HG03439 (cell line): ENCODE results near the gene PDSS1.
A peak's percentile ranks its signal among the peaks of the same experiment; 100 is the strongest.
"Not testable (repeated sequence)": the region's sequence is repeated elsewhere in the genome, so short reads cannot be mapped to it uniquely, and the experiment has no call there.

Experiments used
- ATAC-seq: cut with Tn5 transposase; IDR thresholded peaks from one replicate; pipeline ENCODE4 v1.9.1; 2021; ENCODE audit warnings: mild to moderate bottlenecking, moderate library complexity; ENCODE audit not compliant: unreplicated experiment

Gene PDSS1

DNA sequence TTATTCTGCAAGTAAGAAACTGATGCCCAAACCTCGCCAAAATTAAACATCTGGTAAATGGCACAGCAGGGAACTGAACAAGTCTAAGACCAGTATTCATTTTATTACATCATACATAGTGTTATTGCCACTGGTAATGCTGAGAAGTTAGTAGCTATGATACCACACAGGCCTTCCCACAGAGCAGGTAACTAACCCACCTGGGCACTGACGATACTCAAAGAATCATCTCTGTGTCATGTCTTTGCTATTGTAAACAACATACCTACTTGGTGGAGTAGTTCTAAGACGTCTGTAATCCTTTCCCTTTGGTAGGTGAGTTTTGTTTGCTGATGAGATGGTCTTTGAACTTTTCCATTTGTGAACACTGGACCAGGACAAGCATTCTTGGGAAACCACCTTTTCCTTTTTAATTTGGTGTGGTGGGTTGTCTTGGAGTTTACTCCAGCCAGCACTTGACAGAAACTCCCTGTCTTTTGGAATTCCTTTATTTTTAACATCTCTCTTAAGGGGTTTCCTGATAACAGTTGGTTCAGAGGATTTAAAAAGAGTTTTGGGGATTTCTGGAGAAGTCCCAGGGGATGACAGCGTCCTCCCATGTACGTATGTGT, 40.9 kb downstream of the PDSS1 start:
- no peak for ATAC-seq

DNA sequence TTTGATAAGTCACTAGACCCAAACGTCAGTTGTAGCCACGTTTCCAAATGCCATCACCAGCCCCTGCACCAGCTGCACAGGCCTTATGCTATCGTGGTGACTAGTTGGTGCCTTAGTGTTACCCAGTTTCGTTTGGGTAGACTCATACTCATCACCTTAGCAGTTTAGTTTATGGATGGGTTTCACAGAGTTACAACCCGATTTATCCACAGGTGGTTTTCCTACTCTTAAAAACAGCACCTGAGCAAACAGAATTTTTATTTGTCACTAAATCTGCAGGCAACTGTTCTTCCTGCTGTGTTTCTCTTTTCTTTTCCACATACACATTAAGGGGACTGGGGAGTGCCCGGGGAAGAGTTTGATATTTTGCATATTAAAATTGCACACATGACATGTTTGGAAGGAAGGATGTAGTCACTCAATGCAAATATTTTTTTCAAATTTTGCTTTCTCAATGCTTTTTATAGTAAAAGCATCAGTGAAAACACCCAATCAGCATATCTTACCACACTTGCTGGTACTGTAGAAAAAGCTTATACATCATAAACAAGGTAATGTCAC, 41.6 kb downstream of the PDSS1 start:
- peak; percentile 26 for ATAC-seq

DNA sequence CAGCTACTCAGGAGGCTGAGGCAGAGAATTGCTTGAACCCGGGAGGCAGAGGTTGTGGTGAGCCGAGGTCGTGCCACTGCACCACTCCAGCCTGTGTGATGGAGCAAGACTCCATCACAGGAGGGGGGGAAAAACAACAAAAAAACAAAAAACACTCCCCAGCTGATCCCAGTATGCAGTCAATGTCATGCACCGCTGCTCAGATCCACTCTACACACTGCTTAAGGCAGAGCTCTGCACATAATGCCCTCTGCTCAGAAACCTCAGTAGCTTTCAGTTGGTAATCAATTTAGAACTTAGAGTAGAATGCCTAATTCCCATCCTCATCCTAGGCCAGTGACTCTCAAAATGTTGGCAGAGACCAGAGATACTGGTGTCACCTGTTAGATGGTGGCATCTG, 43.9 kb downstream of the PDSS1 start:
- ATAC-seq, result no peak

DNA sequence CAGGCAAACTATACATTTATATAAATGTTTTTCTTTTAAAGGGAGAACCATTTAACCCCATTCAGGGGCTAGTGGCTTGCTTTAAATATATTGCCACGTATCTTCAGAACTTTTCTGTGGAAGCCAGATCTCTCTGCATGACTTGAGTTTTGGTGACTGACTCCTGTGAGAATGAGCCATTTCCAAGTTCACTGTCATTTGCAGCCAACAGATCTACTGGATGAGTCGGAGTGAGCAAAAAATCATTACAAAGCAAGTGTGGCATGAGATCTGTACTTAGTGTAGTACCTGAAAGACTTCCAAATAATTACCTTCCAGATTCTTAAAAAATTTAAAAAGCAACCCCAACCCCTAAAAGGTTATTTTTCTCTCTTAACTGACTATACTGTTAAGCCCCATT, 45.6 kb downstream of the PDSS1 start:
- no peak for ATAC-seq

- no peak for ATAC-seq
Observed at GRCh38 chr10:26743841-26744240, 46.3 kb downstream of the PDSS1 start.

- ATAC-seq, result no peak
Observed at GRCh38 chr10:26746061-26746460, 48.6 kb downstream of the PDSS1 start.

DNA sequence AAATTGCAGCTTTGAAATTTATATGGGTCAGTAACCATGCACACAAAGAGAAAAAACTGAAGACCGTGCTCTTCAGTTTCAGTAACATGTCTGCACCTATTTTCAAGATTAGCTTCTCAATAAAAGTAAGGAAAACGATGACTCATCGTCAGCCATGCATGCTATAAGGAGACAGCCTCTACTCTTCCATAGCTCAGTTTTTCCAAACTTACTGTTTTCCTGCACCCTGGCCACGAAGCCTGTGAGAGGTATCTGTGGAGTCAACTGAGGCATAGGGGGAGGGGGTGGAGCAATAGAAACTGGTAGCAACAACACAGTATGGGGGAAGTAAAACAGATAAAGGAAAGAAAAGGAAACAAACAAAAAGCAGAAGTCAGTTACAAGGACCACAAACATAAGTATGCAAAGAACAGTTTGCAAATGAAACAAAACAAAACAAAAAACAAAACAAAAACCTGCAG, 58.0 kb downstream of the PDSS1 start:
- ATAC-seq, result peak; percentile 83

DNA sequence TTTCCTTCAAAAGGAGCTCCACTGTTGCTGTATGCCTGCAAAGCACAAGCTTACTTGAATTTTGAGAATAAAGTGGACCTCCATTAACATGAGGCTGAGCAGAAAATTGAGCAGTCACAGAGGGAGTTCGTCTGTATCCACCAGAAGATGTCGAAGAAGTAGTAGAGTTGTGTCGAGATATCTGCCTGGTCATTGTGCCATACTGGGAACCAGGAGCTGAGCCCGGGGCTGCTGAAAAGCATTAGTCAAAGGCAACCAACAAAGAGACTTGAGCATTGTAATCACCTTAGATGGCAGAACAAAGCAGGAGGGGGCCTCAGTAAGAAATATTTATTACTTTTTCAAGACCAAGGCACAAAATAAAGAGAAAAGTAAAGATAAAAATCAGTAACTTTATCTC, 61.5 kb downstream of the PDSS1 start:
- no peak for ATAC-seq

DNA sequence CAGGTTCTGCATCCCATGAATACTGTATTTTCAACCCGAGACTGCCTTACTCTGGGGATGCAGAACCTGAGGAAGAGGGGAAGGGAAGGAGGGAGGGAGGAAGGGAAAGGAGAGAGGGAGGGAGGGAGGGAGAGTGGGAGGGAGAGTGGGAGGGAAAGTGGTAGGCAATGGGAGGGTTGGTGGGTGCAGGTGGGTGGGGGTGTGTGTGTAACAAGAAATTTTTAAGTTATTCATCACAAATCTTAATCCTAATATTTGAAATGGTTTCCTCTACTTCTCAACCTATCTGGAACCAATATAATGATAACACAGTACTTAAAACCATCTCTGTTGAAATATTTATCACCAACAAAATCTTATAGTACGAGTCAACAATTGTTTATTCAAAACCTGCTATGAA, 68.0 kb downstream of the PDSS1 start:
- no peak for ATAC-seq

DNA sequence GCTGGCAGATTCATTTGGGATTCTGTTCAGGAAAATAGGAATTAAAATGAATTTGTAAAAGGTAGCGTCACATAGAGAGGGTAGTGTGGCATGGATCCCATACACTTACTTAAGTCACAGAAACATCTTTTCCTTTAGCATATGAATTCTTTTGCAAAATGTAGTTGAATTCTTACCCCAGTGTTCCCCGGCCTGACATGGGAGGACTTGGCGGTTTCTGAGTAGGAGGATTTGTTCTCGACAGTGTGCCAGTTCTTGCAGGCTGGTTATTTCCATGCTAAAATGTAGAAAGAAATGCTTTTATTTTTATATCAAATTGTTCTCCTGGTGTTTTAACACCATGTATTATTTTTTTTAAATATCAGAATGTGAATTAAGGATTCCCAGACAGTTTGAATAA, 72.6 kb downstream of the PDSS1 start:
- ATAC-seq, result no peak

- no peak for ATAC-seq
Observed at GRCh38 chr10:26773633-26774032, 76.1 kb downstream of the PDSS1 start.

- no peak for ATAC-seq
Observed at GRCh38 chr10:26776258-26776657, 78.8 kb downstream of the PDSS1 start.

DNA sequence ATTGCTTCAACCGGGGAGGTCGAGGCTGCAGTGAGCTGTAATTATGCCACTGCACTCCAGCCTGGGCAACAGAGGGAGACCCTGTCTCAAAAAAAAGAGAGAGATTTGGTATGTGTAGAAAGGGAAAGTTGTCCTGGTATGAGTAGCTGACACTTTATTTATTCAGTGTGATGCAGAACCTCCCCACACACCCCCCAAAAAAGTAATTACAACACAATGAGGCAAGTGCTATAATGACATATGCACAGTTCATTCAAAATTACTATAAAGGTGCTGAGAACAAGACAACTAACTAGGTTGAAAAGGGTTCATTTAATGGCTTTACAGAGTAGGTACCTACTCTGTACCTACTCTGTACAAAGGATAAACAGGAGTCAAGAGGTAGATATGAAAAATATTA, 80.2 kb downstream of the PDSS1 start:
- ATAC-seq, result no peak

DNA sequence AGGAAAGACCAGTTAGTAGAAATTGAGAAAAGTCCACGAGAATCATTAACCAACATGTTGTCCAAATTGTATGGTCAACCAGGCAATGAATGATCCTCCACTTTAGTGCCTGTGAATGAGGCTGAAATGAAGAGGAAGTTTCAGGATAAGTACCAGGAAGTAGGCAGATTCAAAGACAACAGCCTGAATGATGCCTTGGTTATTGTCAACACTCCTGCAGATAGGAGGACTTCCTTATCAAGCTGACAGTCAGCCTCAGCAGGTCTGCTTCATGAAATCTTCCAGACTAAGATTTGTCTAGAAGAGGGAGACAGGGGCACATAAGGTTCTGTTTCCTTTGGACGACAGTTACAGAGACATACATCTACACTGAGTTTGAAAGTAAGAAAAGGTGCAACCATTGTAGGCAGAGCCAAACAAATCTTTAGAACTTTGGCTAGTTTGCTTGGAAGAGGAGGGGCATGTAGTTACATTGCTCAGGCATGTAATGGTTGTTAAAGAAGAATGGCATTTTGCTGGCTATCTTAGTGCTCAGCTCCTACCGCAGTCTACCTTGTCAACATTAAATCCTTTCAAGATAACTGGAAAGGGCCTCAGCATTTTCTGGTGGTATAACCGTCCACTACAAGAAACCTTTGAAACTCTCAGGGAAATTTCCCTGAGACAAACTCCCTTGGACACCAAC, 81.8 kb downstream of the PDSS1 start:
- ATAC-seq, result no peak

DNA sequence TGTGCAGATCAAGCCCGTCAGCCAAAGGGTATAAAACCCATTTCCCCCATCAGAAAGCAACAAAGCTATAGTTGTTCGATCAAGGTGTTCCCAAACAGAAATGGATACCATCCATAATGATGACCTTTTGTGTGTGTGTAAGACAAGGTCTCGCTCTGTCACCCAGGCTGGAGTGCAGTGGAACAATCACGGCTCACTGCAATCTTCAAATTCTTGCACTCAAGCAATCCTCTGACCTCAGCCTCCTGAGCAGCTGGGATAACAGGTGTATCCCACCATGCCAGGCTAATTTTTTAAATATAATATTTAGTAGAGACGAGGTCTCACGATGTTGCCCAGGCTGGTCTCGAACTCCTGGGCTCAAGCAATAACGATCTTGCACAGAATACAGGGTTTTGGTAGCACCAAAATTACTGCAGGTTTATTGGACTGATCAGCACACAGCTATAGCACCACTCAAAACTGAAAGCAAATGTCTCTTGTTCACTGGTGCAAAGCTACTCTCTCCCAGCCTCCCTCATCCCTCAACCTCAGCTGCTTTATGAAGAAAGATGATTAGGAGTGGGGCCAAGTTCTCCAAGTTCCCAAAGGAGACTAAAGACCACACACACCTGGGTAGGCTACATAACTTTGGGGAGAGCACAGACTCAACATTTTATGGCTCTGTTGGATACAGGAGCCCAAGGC, 82.7 kb downstream of the PDSS1 start:
- peak; percentile 38 for ATAC-seq

DNA sequence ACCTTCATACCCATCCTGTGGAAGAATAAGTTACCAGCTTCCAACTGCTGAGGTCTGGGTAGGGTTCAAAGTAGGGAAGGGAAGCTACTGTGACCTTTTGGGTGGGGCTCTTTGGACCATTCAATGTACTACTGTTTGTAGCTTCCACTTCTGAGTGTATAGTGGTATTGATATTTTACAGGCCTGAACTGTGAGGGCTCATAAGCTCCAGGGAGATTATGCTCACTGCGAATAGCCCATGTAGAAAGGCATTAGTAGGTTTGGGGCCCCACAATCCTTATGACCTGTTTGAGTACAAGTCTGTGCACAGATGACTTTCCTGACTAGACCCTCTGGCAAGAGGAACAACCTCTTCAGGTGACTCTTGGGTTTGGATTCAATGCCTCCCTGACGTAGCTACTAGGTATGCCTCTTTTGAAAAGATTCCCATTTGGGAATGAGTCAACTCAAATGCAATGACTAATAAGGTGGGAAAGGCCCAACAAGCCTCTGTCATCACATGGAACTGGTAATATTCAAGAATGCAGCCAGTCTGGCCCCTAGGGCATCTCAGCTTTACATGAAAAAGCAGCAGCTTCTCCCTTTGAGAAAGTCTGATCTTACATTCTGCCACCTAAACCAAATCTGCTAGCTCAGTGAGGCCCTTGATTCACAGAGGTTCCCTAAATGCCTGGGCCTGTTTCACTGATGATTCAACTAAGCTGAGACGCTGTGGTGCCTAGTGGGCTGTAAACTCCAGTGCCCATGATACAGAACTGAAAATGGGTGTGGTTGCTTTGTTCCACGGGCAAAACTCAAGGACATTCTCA, 83.5 kb downstream of the PDSS1 start:
- ATAC-seq, result peak; percentile 66

DNA sequence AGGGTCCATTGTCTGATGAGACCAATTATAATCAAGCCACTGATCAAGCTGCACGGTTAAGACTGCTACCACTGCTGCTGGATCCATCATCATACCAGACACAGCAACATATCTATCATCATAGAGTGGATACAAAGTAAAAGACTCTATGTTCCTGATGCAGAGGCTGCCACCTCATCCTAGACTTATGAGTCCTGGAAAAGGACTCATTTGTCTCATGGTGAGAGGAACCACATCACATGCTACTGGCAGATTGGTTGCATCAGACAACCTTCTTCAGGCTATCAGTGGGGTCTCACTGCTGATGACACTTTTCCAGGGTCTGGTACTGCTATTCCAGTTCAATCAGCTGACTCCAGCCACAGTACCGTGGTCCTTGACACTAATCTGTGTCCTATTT, 84.3 kb downstream of the PDSS1 start:
- no peak for ATAC-seq

DNA sequence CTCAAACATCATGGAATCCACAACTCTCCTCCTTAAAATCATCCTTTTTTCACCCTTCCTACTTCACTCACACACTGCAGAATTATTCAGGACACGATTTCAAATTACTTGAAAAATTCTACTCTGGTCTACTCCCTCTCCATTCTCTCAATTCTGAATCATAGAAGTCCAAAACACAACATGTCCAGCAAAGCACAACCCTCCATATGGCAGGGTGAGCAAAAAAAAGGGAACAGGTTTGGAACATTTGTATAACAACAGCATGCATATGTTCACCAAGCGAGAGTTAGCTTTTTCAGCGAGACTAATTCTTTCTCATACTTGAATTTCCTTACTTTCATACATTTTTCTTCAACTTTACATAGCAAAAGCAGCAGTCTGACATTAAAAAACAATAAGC, 89.9 kb downstream of the PDSS1 start:
- ATAC-seq, result no peak

DNA sequence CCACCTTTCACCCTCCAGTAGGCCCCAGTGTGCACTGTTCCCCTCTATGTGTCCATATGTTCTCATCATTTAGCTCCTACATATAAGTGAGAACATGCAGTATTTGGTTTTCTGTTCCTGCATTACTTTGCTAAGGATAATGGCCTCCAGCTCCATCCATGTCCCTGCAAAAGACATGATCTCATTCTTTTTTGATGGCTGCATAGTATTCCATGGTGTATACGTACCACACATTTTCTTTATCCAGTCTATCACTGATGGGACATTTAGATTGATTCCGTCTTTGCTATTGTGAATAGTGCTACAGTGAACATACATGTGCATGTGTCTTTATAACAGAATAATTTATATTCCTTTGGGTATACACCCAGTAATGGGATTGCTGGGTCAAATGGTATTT, 92.3 kb downstream of the PDSS1 start:
- ATAC-seq, result not testable (repeated sequence)

- no peak for ATAC-seq
Observed at GRCh38 chr10:26790221-26790995, 92.9 kb downstream of the PDSS1 start.
